Peyer's patch (tissue), 4 donors: ENCODE measurements around the gene EFNA5. TPM values are rescaled to one million over a fixed set of nuclear protein-coding genes. Genes with fewer than 3 reads are reported as not detected.

Experiments used
- DNase-seq, 3 donors: peaks; one replicate each; pipeline ENCODE4 v3.0.0-alpha.2; 2017 to 2019
- H3K27ac ChIP-seq, 4 donors: fragments of 200-600 bp; sonication (generic); one replicate each; pipeline ENCODE4 v1.5.1; 2016 to 2019
- H3K27me3 ChIP-seq, 2 donors: fragments of 200-600 bp; sonication (generic); one replicate each; pipeline ENCODE4 v1.5.1; 2019
- H3K36me3 ChIP-seq, 3 donors: fragments of 200-600 bp; sonication (generic); one replicate each; pipeline ENCODE4 v1.5.1; 2016 to 2019
- H3K4me1 ChIP-seq, 4 donors: fragments of 200-600 bp; sonication (generic); one replicate each; pipeline ENCODE4 v1.5.1; 2016 to 2019
- H3K4me3 ChIP-seq, 4 donors: fragments of 200-600 bp; sonication (generic); 1 replicate in 3 of 4; 2 replicates in 1 of 4; pipeline ENCODE4 v1.5.1; 2016 to 2019; ENCODE audit warnings: mild to moderate bottlenecking in 1 of 4
- H3K9me3 ChIP-seq, 4 donors: fragments of 200-600 bp; sonication (generic); one replicate each; pipeline ENCODE4 v1.5.1; 2016 to 2019; ENCODE audit warnings: mild to moderate bottlenecking in 1 of 4
- CTCF ChIP-seq, 6 experiments: fragments of 450-650 bp in 4 of 6; fragments of 200-600 bp in 2 of 6; sonication (generic) in 1 of 6; IDR thresholded peaks; one replicate each; pipeline ENCODE4 v1.5.1; 2017 to 2019; ENCODE audit warnings: antibody characterized with exemption in 6 of 6, mild to moderate bottlenecking in 3 of 6, moderate library complexity in 1 of 6
- POLR2A ChIP-seq, 2 donors: fragments of 450-650 bp; IDR thresholded peaks; one replicate each; pipeline ENCODE4 v1.5.1; 2017; ENCODE audit warnings: antibody characterized with exemption in 2 of 2, mild to moderate bottlenecking in 2 of 2, moderate library complexity in 2 of 2
- total RNA-seq, 4 donors: library from RNA; depleted of rRNA; stranded (reverse); fragments of >200 nt; gene quantifications; one replicate each; pipeline ENCODE4 v1.1.0, GENCODE V29; 2016

EFNA5 gene
- total RNA-seq, 4 donors from 2014 or later, result 1.1 to 27.5 (median 1.1) TPM; not detected in 1

DNA sequence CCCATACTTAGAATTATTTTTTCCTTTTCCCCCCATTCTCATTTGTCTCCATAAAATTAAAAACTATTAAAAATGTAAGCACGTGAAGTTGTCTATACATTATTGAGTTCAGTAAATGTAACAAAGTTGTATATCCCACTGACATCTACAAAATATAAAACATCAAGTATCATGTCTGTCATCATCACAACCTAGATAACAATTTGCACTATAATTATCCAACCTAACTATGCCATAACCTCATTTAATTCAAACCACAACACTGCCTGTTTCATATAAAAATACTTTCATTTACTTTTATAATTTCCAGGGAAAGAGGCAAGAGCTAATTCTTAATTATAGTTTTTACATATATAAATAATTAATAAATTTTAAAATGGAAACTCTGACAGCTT is 9.1 kb downstream of the EFNA5 start:
- Histone ChIP-seq H3K9me3 (no peaks in the 10 kb centered on the region), H3K27me3 (no peaks in the 10 kb centered on the region), H3K36me3 (no peaks in the 10 kb centered on the region), H3K27ac (no peak overlapping the region), H3K4me1 (no peaks in the 10 kb centered on the region), H3K4me3 (no peak overlapping the region)
- no peak for DNase-seq
- TF ChIP-seq CTCF (IDR thresholded peaks at IDR 0.05) (no peak), POLR2A (IDR thresholded peaks at IDR 0.05) (no peak)

GRCh38 chr5:107661038-107661649 is 9.6 kb downstream of the EFNA5 start:
- DNase-seq, result no peak
- Histone ChIP-seq H3K36me3 (no peaks in the 10 kb centered on the region), H3K4me3 (no peak overlapping the region), H3K9me3 (no peaks in the 10 kb centered on the region), H3K27ac (no peak overlapping the region), H3K27me3 (no peaks in the 10 kb centered on the region), H3K4me1 (no peaks in the 10 kb centered on the region)
- TF ChIP-seq POLR2A (IDR thresholded peaks at IDR 0.05) (no peak), CTCF (IDR thresholded peaks at IDR 0.05) (no peak)

GRCh38 chr5:107658528-107658927 is 12.2 kb downstream of the EFNA5 start:
- H3K27me3 ChIP-seq, result no peaks in the 10 kb centered on the region
- no peak overlapping the region for H3K4me3 ChIP-seq

DNA sequence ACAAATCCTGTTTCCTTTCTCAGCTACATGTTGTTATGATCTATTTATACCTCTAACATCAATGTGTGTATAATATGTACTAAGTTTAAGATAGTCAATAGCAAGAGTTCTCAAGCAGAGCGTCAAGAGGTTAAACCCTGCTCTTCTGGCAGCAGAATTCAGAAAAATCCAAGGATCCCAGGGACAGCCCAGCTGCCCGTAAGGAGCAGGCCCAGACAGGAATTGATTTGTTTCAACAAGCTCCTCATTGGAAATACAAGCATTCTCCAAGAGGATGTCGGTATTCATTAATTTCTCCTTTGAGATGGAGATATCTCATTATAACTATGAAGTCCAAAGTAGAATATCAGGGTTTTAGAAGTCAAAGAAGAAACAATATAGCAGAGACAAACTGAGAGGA is 14.9 kb downstream of the EFNA5 start:
- DNase-seq, result no peak
- H3K36me3 ChIP-seq, result no peaks in the 10 kb centered on the region
- no peaks in the 10 kb centered on the region for H3K4me1 ChIP-seq
- no peak for TF ChIP-seq CTCF (IDR thresholded peaks at IDR 0.05)
- TF ChIP-seq POLR2A (IDR thresholded peaks at IDR 0.05), result no peak
- no peak overlapping the region for H3K4me3 ChIP-seq
- no peaks in the 10 kb centered on the region for H3K27me3 ChIP-seq
- H3K27ac ChIP-seq, result no peak overlapping the region
- H3K9me3 ChIP-seq, result no peaks in the 10 kb centered on the region

More at GRCh38 chr5:107658528-107658927, 12.2 kb downstream of the EFNA5 start:
- Histone ChIP-seq H3K9me3 (no peaks in the 10 kb centered on the region), H3K36me3 (no peaks in the 10 kb centered on the region), H3K4me1 (no peaks in the 10 kb centered on the region), H3K27ac (no peak overlapping the region)
- DNase-seq, result no peak
- TF ChIP-seq POLR2A (IDR thresholded peaks at IDR 0.05) (no peak), CTCF (IDR thresholded peaks at IDR 0.05) (no peak)

GRCh38 chr5:107654827-107655226 is 15.9 kb downstream of the EFNA5 start:
- TF ChIP-seq CTCF (IDR thresholded peaks at IDR 0.05), result no peak
- H3K9me3 ChIP-seq, result no peaks in the 10 kb centered on the region
- no peak overlapping the region for H3K27ac ChIP-seq
- DNase-seq, result no peak
- H3K36me3 ChIP-seq, result no peaks in the 10 kb centered on the region
- no peaks in the 10 kb centered on the region for H3K27me3 ChIP-seq
- no peak overlapping the region for H3K4me3 ChIP-seq
- H3K4me1 ChIP-seq, result no peaks in the 10 kb centered on the region

- no peak overlapping the region for H3K27ac ChIP-seq
- no peak for DNase-seq
- H3K4me3 ChIP-seq, result no peak overlapping the region
- no peaks in the 10 kb centered on the region for H3K9me3 ChIP-seq
- H3K4me1 ChIP-seq, result no peaks in the 10 kb centered on the region
- H3K27me3 ChIP-seq, result no peaks in the 10 kb centered on the region
- TF ChIP-seq POLR2A (IDR thresholded peaks at IDR 0.05) (no peak), CTCF (IDR thresholded peaks at IDR 0.05) (no peak)
- no peaks in the 10 kb centered on the region for H3K36me3 ChIP-seq
Observed at GRCh38 chr5:107653685-107654084, 17.1 kb downstream of the EFNA5 start.
